ENCODE results near the gene CDC26. TPM values are rescaled to one million over a fixed set of nuclear protein-coding genes. Genes with fewer than 3 reads are reported as not detected.

CDC26 gene
- total RNA-seq, 4 donors from 2014 or later = 15.7 to 43.8 (median 30.8) TPM

DNA sequence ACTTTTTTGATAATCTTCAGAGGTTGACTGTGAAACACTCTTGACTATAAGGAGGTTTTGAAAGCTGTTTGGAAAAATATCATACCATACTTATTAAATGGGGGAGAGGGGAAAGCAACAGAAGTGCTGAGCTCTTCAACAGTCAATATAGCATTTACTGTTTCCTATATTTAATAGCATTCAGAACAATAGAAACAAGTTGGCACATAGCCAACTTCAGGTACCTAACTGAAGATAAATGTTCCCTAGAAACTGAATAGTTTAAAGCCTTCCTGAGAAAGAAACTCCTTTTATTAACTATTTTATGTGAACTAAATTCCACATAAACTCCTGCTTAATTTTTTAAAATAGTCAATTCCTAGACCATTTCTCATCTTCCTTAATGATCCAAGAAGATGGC, 27.7 kb downstream of the CDC26 start:
- Histone ChIP-seq H3K4me3 (no peak overlapping the region), H3K4me1 (no peaks in the 10 kb centered on the region), H3K9me3 (no peaks in the 10 kb centered on the region), H3K27me3 (no peaks in the 10 kb centered on the region), H3K27ac (no peak overlapping the region), H3K36me3 (no peaks in the 10 kb centered on the region)
- no peak for DNase-seq
- intact Hi-C loops (cut with DNase I; ENCODE audit: low total_unique reads) (no loop called here), in situ Hi-C loops (cut with MboI; ENCODE audit: low pct_ligation_motif_present in 1 of 4, low pct_unique_long_range_greater_than_20kb in 1 of 4, low sequenced_read_pairs in 3 of 4) (loop anchor here in 1 of 4 donors (25.0 kb wide), 1 partner anchor 110 kb away; no protein-coding TSS in a partner anchor)
- TF ChIP-seq CTCF (IDR thresholded peaks at IDR 0.05) = no peak
- no peak for TF ChIP-seq EP300 (IDR thresholded peaks at IDR 0.05; ENCODE audit: low read depth)
- TF ChIP-seq POLR2AphosphoS5 (IDR thresholded peaks at IDR 0.05) = no peak
- no peak for TF ChIP-seq POLR2A (IDR thresholded peaks at IDR 0.05)

DNA sequence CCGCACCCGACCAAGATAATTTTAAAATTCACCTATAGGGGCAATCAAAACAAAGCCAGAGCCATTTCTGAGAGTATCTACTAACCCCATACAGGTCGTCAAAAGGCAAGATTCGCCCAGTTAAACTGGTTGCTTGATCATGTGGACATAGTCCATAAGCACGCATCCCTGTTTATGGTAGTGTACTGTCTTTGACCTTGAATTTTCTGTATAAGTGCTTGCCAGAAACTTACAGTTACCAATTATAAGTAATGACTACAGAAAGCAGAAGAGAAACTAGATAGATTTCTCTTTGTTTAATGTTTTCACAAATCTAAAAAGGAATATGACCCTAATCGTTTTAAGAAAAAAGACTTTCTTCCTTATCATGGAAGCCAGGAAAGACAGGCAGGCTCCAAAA, 28.4 kb downstream of the CDC26 start:
- intact Hi-C loops (cut with DNase I; ENCODE audit: low total_unique reads) = no loop called here
- no peak for DNase-seq
- Histone ChIP-seq H3K36me3 (no peaks in the 10 kb centered on the region), H3K4me3 (no peak overlapping the region), H3K27me3 (no peaks in the 10 kb centered on the region), H3K27ac (no peak overlapping the region), H3K4me1 (no peaks in the 10 kb centered on the region), H3K9me3 (no peaks in the 10 kb centered on the region)
- WGBS, 2 donors (ENCODE audit: low coverage in 1 of 2) = 73 to 80% methylated on average over 6 of the region's 6 CpGs
- TF ChIP-seq EP300 (IDR thresholded peaks at IDR 0.05; ENCODE audit: low read depth) = no peak
- no peak for TF ChIP-seq CTCF (IDR thresholded peaks at IDR 0.05)
- TF ChIP-seq POLR2A (IDR thresholded peaks at IDR 0.05) = no peak
- no peak for TF ChIP-seq POLR2AphosphoS5 (IDR thresholded peaks at IDR 0.05)
- in situ Hi-C loops (cut with MboI; ENCODE audit: low pct_ligation_motif_present in 1 of 4, low pct_unique_long_range_greater_than_20kb in 1 of 4, low sequenced_read_pairs in 3 of 4) = loop anchor here in 1 of 4 donors (25.0 kb wide), 1 partner anchor 110 kb away; no protein-coding TSS in a partner anchor

DNA sequence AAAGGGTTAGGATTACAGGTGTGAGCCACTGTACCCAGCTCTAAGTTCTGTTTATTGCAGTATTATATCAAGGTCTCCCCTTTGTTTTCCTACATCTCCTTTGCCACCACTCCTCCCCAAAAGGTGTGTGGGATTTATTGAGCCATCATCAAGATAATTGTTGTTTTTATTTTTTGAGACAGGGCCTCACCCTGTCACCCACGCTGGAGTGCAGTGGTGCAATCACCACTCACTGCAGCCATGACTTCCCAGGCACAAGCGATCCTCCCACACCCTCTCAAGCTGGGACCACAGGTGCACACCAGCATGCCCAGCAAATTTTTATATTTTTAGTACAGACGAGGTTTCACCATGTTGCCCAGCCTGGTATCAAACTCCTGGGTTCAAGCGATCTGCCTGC, 29.5 kb downstream of the CDC26 start:
- WGBS, 2 donors (ENCODE audit: low coverage in 1 of 2) = 86 to 100% methylated on average over 1 to 4 of the region's 4 CpGs
- TF ChIP-seq CTCF (IDR thresholded peaks at IDR 0.05) = no peak
- no peak for TF ChIP-seq POLR2A (IDR thresholded peaks at IDR 0.05)
- no peak for TF ChIP-seq EP300 (IDR thresholded peaks at IDR 0.05; ENCODE audit: low read depth)
- no peak for TF ChIP-seq POLR2AphosphoS5 (IDR thresholded peaks at IDR 0.05)
- Histone ChIP-seq H3K27me3 (no peaks in the 10 kb centered on the region), H3K4me3 (no peak overlapping the region), H3K36me3 (no peaks in the 10 kb centered on the region), H3K27ac (no peak overlapping the region), H3K9me3 (no peaks in the 10 kb centered on the region), H3K4me1 (no peaks in the 10 kb centered on the region)
- in situ Hi-C loops (cut with MboI; ENCODE audit: low pct_ligation_motif_present in 1 of 4, low pct_unique_long_range_greater_than_20kb in 1 of 4, low sequenced_read_pairs in 3 of 4) (loop anchor here in 1 of 4 donors (25.0 kb wide), 1 partner anchor 109 kb away; no protein-coding TSS in a partner anchor), intact Hi-C loops (cut with DNase I; ENCODE audit: low total_unique reads) (no loop called here)
- DNase-seq = no peak

DNA sequence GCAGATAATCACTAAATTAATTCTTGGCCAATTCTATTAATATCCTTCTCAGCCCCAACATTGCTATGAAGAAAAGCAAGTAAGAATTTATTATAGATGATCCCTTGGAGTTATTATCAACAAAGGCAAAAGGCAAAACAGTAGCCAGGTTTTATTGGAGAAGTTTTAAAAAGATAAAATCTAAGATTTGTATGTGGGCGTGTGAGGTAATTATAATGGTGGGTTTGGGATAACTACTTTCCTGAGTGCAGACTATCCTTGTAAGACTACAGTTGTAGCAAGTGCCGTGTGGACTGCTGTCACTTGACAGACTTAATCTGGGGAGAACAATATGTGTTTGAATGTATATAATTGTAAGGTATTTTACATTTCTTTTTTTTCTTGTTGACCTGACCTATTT, 30.8 kb downstream of the CDC26 start:
- H3K4me1 ChIP-seq = no peaks in the 10 kb centered on the region
- H3K4me3 ChIP-seq = no peak overlapping the region
- no peak for TF ChIP-seq POLR2AphosphoS5 (IDR thresholded peaks at IDR 0.05)
- TF ChIP-seq POLR2A (IDR thresholded peaks at IDR 0.05) = no peak
- TF ChIP-seq CTCF (IDR thresholded peaks at IDR 0.05) = no peak
- no peak for TF ChIP-seq EP300 (IDR thresholded peaks at IDR 0.05; ENCODE audit: low read depth)
- 75 to 93% methylated on average over 2 of the region's 2 CpGs for WGBS, 2 donors (ENCODE audit: low coverage in 1 of 2)
- no peak overlapping the region for H3K27ac ChIP-seq
- H3K9me3 ChIP-seq = no peaks in the 10 kb centered on the region
- in situ Hi-C loops (cut with MboI; ENCODE audit: low pct_ligation_motif_present in 1 of 4, low pct_unique_long_range_greater_than_20kb in 1 of 4, low sequenced_read_pairs in 3 of 4) = loop anchor here in 1 of 4 donors (25.0 kb wide), 1 partner anchor 107 kb away; no protein-coding TSS in a partner anchor
- no peaks in the 10 kb centered on the region for H3K36me3 ChIP-seq
- intact Hi-C loops (cut with DNase I; ENCODE audit: low total_unique reads) = no loop called here
- H3K27me3 ChIP-seq = no peaks in the 10 kb centered on the region
- no peak for DNase-seq

Data from transverse colon (tissue), 4 donors.